ENCODE data around the gene OXER1.

OXER1 gene

GRCh38 chr2:42755191-42755880, 8.6 kb downstream of the OXER1 start:
- TF ChIP-seq ZFX (IDR thresholded peaks at IDR 0.05; ENCODE audit: borderline replicate concordance) = no peak
- TF ChIP-seq, protein P1, sequence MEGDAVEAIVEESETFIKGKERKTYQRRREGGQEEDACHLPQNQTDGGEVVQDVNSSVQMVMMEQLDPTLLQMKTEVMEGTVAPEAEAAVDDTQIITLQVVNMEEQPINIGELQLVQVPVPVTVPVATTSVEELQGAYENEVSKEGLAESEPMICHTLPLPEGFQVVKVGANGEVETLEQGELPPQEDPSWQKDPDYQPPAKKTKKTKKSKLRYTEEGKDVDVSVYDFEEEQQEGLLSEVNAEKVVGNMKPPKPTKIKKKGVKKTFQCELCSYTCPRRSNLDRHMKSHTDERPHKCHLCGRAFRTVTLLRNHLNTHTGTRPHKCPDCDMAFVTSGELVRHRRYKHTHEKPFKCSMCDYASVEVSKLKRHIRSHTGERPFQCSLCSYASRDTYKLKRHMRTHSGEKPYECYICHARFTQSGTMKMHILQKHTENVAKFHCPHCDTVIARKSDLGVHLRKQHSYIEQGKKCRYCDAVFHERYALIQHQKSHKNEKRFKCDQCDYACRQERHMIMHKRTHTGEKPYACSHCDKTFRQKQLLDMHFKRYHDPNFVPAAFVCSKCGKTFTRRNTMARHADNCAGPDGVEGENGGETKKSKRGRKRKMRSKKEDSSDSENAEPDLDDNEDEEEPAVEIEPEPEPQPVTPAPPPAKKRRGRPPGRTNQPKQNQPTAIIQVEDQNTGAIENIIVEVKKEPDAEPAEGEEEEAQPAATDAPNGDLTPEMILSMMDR (IDR thresholded peaks at IDR 0.05) = no peak

GRCh38 chr2:42754776-42755140, 9.2 kb downstream of the OXER1 start:
- TF ChIP-seq, protein P1 (IDR thresholded peaks at IDR 0.05) = no peak
- TF ChIP-seq ZFX (IDR thresholded peaks at IDR 0.05; ENCODE audit: borderline replicate concordance) = no peak
- no peak overlapping the region for H3K27ac ChIP-seq

More at GRCh38 chr2:42755191-42755880, 8.6 kb downstream of the OXER1 start:
- no peak overlapping the region for H3K27ac ChIP-seq

DNA sequence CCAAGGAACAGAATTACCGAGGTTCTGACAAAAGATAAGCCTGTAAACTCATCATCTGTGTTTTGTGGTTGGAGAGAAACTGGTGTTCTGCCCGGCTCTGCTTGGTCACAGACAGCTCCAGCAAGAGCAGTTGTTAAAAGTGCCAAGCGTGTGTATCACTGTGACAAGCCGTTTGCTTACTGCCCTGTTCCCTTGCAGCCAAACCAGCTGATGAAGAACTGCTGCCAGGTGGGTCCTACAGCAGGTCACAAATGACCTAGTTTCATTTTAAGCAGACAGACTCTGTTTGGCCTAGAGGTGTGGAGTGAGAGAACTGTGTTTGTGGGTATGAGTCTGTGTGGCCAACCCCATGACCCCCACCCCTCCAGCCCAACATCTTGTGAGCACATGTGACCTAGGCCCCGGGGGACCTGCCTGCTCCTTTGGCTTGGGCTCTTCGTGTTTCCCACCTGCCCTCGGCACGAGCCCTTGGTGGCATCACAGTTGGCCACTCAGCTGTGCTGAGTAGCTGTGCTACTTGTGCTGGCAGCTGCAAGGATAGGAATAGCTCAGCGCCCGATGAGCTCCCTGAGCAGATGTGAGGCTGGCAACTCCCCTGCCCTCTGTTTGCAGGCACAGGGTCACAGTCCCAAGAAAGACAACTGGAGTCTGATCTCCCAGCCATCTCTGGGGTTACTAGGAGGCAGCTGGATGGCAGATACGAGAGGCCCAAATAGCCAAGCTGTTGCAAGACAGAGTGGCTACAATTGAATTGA, 9.7 kb downstream of the OXER1 start:
- TF ChIP-seq, protein P1 (IDR thresholded peaks at IDR 0.05) = no peak
- TF ChIP-seq ZFX (IDR thresholded peaks at IDR 0.05; ENCODE audit: borderline replicate concordance) = no peak
- H3K27ac ChIP-seq = no peak overlapping the region

DNA sequence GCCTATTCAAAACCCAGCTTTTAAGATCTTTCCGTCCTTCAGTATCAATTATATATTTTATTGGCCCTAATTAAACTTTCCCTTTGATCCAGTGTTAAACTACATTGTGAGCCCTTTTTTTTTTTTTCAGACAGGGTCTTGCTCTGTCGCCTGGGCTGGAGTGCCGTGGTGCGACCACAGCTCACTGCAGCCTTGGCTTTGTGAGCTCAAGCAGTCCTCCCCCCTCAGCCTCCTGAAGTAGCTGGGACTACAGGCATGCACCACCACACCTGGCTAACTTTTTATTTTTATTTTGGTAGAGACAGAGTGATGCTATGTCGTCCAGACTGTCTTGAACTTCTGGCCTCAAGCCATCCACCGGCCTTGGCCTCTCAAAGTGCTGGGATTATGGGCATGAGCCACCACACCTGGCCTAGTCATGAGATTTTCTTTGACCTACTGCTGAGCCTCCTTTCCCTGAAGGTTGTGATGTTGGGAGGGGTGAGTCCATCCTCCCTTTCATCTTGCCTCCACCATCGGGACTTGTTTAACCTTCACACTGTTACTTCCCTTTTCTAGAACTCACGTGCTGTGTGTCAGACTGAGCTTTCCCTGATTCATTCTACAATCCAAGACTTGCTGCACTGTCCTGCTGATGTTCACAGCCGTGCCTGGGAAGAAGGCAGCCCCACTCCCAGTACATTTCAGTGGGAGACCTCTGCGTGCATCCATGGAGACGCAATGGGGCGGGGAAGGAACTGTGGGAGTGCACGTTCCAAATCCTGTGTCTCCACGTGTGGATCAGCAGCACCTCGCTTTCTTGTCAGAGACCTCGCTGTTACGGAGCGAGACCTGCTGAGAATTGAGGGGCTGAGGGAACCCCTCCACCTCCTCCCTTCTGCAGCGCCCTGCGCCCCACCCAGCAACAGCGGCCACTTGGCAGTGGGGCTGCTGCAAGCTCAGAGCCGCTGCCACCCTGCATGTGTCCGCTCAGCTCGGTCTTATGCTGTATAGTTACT, 10.8 kb downstream of the OXER1 start:
- no peak for TF ChIP-seq ZFX (IDR thresholded peaks at IDR 0.05; ENCODE audit: borderline replicate concordance)
- TF ChIP-seq, protein P1 (IDR thresholded peaks at IDR 0.05) = no peak
- H3K27ac ChIP-seq = no peak overlapping the region

- no peak overlapping the region for H3K27ac ChIP-seq
- TF ChIP-seq, protein P1 (IDR thresholded peaks at IDR 0.05) = no peak
- no peak for TF ChIP-seq ZFX (IDR thresholded peaks at IDR 0.05; ENCODE audit: borderline replicate concordance)
These were observed 11.6 kb downstream of the OXER1 start for GRCh38 chr2:42752314-42752713.

DNA sequence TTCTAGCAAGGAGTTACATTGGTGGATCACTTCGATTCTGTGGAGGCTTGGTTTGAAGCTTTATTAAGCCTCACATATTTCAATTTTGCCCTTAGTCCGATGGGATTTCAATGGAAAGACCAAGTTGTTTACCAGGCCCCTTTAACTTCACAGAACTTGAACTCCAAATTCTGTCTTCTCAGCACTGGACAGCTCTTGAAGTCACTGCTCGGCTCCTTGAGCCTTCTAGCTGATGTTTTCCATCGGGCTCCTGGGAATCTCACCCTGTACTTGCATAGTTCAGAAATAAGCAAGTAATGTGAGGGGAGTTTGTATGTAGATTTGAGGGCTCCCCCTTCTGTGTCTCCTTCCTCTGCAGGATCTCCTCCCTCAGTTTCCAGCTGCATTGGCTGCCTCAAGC, 15.1 kb downstream of the OXER1 start:
- TF ChIP-seq ZFX (IDR thresholded peaks at IDR 0.05; ENCODE audit: borderline replicate concordance) = no peak
- TF ChIP-seq, protein P1 (IDR thresholded peaks at IDR 0.05) = no peak
- no peak overlapping the region for H3K27ac ChIP-seq

Data from 22Rv1 (cell line).